ENCODE results near the gene RNF25. TPM values are rescaled to one million over a fixed set of nuclear protein-coding genes. Genes with fewer than 3 reads are reported as not detected.

Gene RNF25
- total RNA-seq, 1 donor from 2014 or later = 21.5 TPM

DNA sequence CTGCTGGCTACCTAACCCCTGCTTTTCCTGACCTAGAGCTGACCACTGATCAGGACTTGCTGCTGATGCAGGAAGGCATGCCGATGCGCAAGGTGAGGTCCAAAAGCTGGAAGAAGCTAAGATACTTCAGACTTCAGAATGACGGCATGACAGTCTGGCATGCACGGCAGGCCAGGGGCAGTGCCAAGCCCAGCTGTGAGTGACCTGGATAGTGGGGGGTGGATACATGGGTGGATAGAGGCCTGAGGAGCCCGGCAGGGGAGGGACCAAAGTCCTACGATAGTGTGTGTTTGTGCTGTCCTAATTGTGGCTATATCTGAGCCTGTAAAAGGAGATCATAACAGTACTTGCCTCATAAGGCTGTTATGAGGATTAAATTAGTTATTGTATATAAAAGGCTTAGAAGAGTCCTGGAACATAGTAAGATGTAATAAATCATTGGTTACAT is 55.9 kb downstream of the RNF25 start:
- no peaks in the 10 kb centered on the region for H3K4me1 ChIP-seq
- no peak for DNase-seq
- ATAC-seq = no peak
- intact Hi-C loops (cut with DNase I) = no loop called here
- no peak overlapping the region for H3K27ac ChIP-seq
- no peaks in the 10 kb centered on the region for H3K36me3 ChIP-seq
- H3K9me3 ChIP-seq = no peaks in the 10 kb centered on the region
- TF ChIP-seq, protein P1, sequence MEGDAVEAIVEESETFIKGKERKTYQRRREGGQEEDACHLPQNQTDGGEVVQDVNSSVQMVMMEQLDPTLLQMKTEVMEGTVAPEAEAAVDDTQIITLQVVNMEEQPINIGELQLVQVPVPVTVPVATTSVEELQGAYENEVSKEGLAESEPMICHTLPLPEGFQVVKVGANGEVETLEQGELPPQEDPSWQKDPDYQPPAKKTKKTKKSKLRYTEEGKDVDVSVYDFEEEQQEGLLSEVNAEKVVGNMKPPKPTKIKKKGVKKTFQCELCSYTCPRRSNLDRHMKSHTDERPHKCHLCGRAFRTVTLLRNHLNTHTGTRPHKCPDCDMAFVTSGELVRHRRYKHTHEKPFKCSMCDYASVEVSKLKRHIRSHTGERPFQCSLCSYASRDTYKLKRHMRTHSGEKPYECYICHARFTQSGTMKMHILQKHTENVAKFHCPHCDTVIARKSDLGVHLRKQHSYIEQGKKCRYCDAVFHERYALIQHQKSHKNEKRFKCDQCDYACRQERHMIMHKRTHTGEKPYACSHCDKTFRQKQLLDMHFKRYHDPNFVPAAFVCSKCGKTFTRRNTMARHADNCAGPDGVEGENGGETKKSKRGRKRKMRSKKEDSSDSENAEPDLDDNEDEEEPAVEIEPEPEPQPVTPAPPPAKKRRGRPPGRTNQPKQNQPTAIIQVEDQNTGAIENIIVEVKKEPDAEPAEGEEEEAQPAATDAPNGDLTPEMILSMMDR (IDR thresholded peaks at IDR 0.05) = no peak
- H3K4me3 ChIP-seq = no peak overlapping the region
- no peaks in the 10 kb centered on the region for H3K27me3 ChIP-seq (ENCODE audit: low read depth)

Other genes with a start within 250 kb of the RNF25 start
- gene USP37, start 103.7 kb downstream of the RNF25 start, total RNA-seq = 13.2 TPM
- gene CNOT9, start 103.2 kb downstream of the RNF25 start, total RNA-seq = 31.5 TPM
- gene PLCD4, start 64.1 kb downstream of the RNF25 start, total RNA-seq = 1.1 TPM
- gene ZNF142, start 12.4 kb downstream of the RNF25 start, total RNA-seq = 21.1 TPM
- gene BCS1L, start 12.3 kb downstream of the RNF25 start, total RNA-seq = 26.7 TPM
- gene STK36, start 84 bp upstream of the RNF25 start, total RNA-seq = 41.1 TPM
- gene TTLL4, start 38.8 kb upstream of the RNF25 start, total RNA-seq = 30.0 TPM
- 273 TPM for gene CYP27A1, start 110.1 kb upstream of the RNF25 start, total RNA-seq
- not detected for gene PRKAG3, start 159.8 kb upstream of the RNF25 start, total RNA-seq
- gene WNT6, start 187.8 kb upstream of the RNF25 start, total RNA-seq = 0.44 TPM
- 0.35 TPM for gene WNT10A, start 208.8 kb upstream of the RNF25 start, total RNA-seq

Data from lower lobe of right lung (tissue), 2 donors.